GM23338 (cell line): Measurements from ENCODE around the gene FER. TPM values are rescaled to one million over a fixed set of nuclear protein-coding genes. Genes with fewer than 3 reads are reported as not detected.

Source experiments
- ATAC-seq: fragments of 200-7000 bp; cut with Tn5 transposase; 3 replicates; pipeline ENCODE4 v1.9.1; 2020
- DNase-seq: peaks from one replicate; pipeline ENCODE4 v3.0.0-alpha.2; 2015; ENCODE audit warnings: low spot score
- H2AFZ ChIP-seq: fragments of 200-600 bp; sonication (generic); 2 replicates; pipeline ENCODE4 v1.8.0; 2016; ENCODE audit warnings: antibody characterized with exemption, mild to moderate bottlenecking, moderate library complexity
- H3F3A ChIP-seq: fragments of 200-600 bp; sonication (generic); replicated peaks from 2 replicates; pipeline ENCODE4 v1.8.0; 2017; ENCODE audit warnings: antibody characterized with exemption, mixed run types, low read depth
- H3K27ac ChIP-seq: fragments of 200-600 bp; sonication (generic); 2 replicates; pipeline ENCODE4 v1.6.1; 2016; ENCODE audit warnings: low read depth
- H3K27me3 ChIP-seq: fragments of 200-600 bp; sonication (generic); 2 replicates; pipeline ENCODE4 v1.8.0; 2016; ENCODE audit warnings: mild to moderate bottlenecking, mixed run types, moderate library complexity; ENCODE audit not compliant: insufficient read depth
- H3K36me3 ChIP-seq: fragments of 200-600 bp; sonication (generic); 2 replicates; pipeline ENCODE4 v1.8.0; 2016; ENCODE audit warnings: mild to moderate bottlenecking; ENCODE audit not compliant: insufficient read depth
- H3K4me1 ChIP-seq: fragments of 200-600 bp; sonication (generic); 2 replicates; pipeline ENCODE4 v1.8.0; 2016; ENCODE audit warnings: mild to moderate bottlenecking, moderate library complexity; ENCODE audit not compliant: insufficient read depth
- H3K4me2 ChIP-seq: fragments of 200-600 bp; sonication (generic); 2 replicates; pipeline ENCODE4 v1.7.1; 2017; ENCODE audit warnings: mixed run types
- H3K4me3 ChIP-seq: fragments of 200-600 bp; sonication (generic); 2 replicates; pipeline ENCODE4 v1.6.1; 2016; ENCODE audit warnings: mixed run types
- H3K79me2 ChIP-seq: fragments of 200-600 bp; sonication (generic); replicated peaks from 2 replicates; pipeline ENCODE4 v1.8.0; 2017; ENCODE audit warnings: mild to moderate bottlenecking; ENCODE audit not compliant: insufficient read depth
- H3K9me2 ChIP-seq: fragments of 200-600 bp; sonication (generic); 2 replicates; pipeline ENCODE4 v1.8.0; 2017; ENCODE audit not compliant: insufficient read depth
- H4K20me1 ChIP-seq: fragments of 200-600 bp; sonication (generic); replicated peaks from 2 replicates; pipeline ENCODE4 v1.8.0; 2017; ENCODE audit warnings: mild to moderate bottlenecking; ENCODE audit not compliant: insufficient read depth
- H3K27ac Mint-ChIP-seq: 2 replicates; pipeline ENCODE4 v1.8.0; 2020; ENCODE audit warnings: inconsistent platforms, mild to moderate bottlenecking, moderate library complexity, mixed read lengths
- H3K27me3 Mint-ChIP-seq: 3 replicates; pipeline ENCODE4 v1.8.0; 2022; ENCODE audit warnings: low read depth, mild to moderate bottlenecking, moderate library complexity, mixed read lengths, inconsistent platforms; ENCODE audit not compliant: insufficient read depth, poor library complexity
- H3K36me3 Mint-ChIP-seq: 3 replicates; pipeline ENCODE4 v1.8.0; 2021; ENCODE audit warnings: low read depth, mild to moderate bottlenecking, inconsistent platforms, moderate library complexity, mixed read lengths
- H3K4me1 Mint-ChIP-seq: 3 replicates; pipeline ENCODE4 v1.8.0; 2020; ENCODE audit warnings: mild to moderate bottlenecking, inconsistent platforms, mixed read lengths
- H3K4me3 Mint-ChIP-seq: 3 replicates; pipeline ENCODE4 v1.8.0; 2021; ENCODE audit warnings: moderate library complexity, mild to moderate bottlenecking, inconsistent platforms, mixed read lengths
- H3K9me3 Mint-ChIP-seq: 3 replicates; pipeline ENCODE4 v1.8.0; 2020; ENCODE audit warnings: moderate library complexity, mild to moderate bottlenecking, inconsistent platforms, mixed read lengths
- CREB1 ChIP-seq: fragments of 250-450 bp; sonication (Bioruptor Pico); IDR thresholded peaks from 2 replicates; pipeline ENCODE4 v1.5.0; 2020; ENCODE audit warnings: low read depth, mild to moderate bottlenecking, moderate library complexity
- CTCF ChIP-seq, 2 experiments: fragments of 200-600 bp in 1 of 2; sonication (generic) in 1 of 2; conservative IDR thresholded peaks; 2 replicates each; pipeline versions ENCODE4 v1.5.1 to v1.6.1; 2016 to 2017; ENCODE audit warnings: antibody characterized with exemption in 2 of 2, low read depth in 2 of 2, mild to moderate bottlenecking in 2 of 2, moderate library complexity in 1 of 2
- EZH2 ChIP-seq: fragments of 200-600 bp; sonication (generic); IDR thresholded peaks from one replicate; pipeline ENCODE4 v1.8.0; 2017; ENCODE audit warnings: antibody characterized with exemption, mild to moderate bottlenecking, low read depth; ENCODE audit not compliant: unreplicated experiment
- EZH2phosphoT487 ChIP-seq: fragments of 200-600 bp; sonication (generic); IDR thresholded peaks from one replicate; pipeline ENCODE4 v1.8.1; 2018; ENCODE audit warnings: antibody characterized with exemption; ENCODE audit not compliant: unreplicated experiment
- JUNB ChIP-seq: IDR thresholded peaks from one replicate; pipeline ENCODE4 v1.6.1; 2016; ENCODE audit warnings: antibody characterized with exemption; ENCODE audit not compliant: unreplicated experiment
- NANOG ChIP-seq: IDR thresholded peaks from 2 replicates; pipeline ENCODE4 v1.6.1; 2016; ENCODE audit warnings: antibody characterized with exemption, borderline replicate concordance
- POLR2AphosphoS5 ChIP-seq: IDR thresholded peaks from 2 replicates; pipeline ENCODE4 v1.6.1; 2016; ENCODE audit warnings: antibody characterized with exemption, low read depth
- REST ChIP-seq: IDR thresholded peaks from one replicate; pipeline ENCODE4 v1.6.1; 2018; ENCODE audit warnings: antibody characterized with exemption; ENCODE audit not compliant: unreplicated experiment
- STAT1 ChIP-seq: IDR thresholded peaks from one replicate; pipeline ENCODE4 v1.6.1; 2016; ENCODE audit warnings: antibody characterized with exemption; ENCODE audit not compliant: unreplicated experiment
- ZNF114 ChIP-seq: fragments of 250-450 bp; sonication (Bioruptor Pico); IDR thresholded peaks from 2 replicates; pipeline ENCODE4 v1.5.0; 2020; ENCODE audit warnings: mild to moderate bottlenecking, moderate library complexity
- ZNF331 ChIP-seq: fragments of 250-450 bp; sonication (Bioruptor Pico); IDR thresholded peaks from 2 replicates; pipeline ENCODE4 v1.5.0; 2020; ENCODE audit warnings: low read depth, mild to moderate bottlenecking, moderate library complexity
- ZNF462 ChIP-seq: fragments of 250-450 bp; sonication (Bioruptor Pico); IDR thresholded peaks from 2 replicates; pipeline ENCODE4 v1.5.0; 2020; ENCODE audit warnings: mild to moderate bottlenecking, moderate library complexity
- polyA plus RNA-seq: library from polyadenylated mRNA; unstranded; fragments of >200 nt; fragmentation: Nextera tagmentation; extraction: Ambion mirVana; gene quantifications from 2 replicates; pipeline ENCODE4 v1.2.1, GENCODE V29; 2016
- total RNA-seq: library from RNA; depleted of rRNA; stranded (reverse); fragments of >200 nt; shearing (Covaris generic); gene quantifications from 2 replicates; pipeline ENCODE4 v1.2.3, GENCODE V29; 2014
- TF ChIP-seq, protein P1 (sequence below): IDR thresholded peaks from 2 replicates; pipeline ENCODE4 v1.6.1; 2016; ENCODE audit warnings: antibody characterized with exemption

FER gene
- total and polyA plus RNA-seq, 2 experiments from 2014 or later: 17.4 to 34.8 TPM

DNA sequence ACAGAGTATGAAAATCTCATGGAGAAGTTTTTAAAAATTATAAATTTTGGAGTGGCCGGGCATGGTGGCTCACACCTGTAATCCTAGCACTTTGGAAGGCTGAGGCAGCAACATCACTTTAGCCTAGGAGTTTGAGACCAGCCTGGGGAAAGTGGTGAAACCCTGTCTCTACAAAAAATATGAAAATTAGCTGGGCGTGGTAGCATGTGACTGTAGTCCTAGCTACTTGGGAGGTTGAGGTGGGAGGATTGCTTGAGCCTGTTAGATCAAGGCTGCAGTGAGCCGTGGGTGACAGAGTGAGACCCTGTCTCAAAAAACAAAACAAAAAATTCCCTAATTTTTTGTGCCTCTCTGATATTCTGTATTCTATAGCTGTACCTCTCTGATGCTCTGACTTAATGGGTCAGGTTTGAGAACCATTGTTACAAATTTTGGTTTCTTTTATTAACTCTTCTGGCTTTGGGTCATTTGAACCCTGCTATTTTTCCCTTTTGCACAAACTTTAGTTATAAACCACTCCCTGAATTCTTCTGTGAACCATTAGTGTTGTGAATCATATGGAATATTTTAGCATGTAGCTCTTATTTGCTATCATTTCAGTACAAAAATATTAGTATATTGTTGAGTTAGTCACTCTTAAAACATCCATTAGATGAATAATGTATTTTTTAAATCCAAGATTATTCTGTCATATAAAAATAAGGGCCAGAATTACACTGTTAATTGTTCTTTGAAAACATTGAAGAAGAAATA lies 51.0 kb downstream of the FER start:
- Histone ChIP-seq H3K4me2 (no peak overlapping the region), H3K27ac (no peak overlapping the region), H3K36me3 (no peaks in the 10 kb centered on the region), H3F3A (no peaks in the 10 kb centered on the region), H3K9me2 (no peaks in the 10 kb centered on the region), H3K27me3 (no peaks in the 10 kb centered on the region), H3K4me3 (no peak overlapping the region), H4K20me1 (no peaks in the 10 kb centered on the region), H3K4me1 (0 out of 2 replicates have a peak, but pooled peaks cover 11% of the 10 kb centered on the region), H2AFZ (no peak overlapping the region), H3K79me2 (peaks cover 6% of the 10 kb centered on the region; the same call in 1 of the 2 replicates)
- DNase-seq (no peak), ATAC-seq (no peak)
- H3K9me3 Mint-ChIP-seq: peaks cover 17% of the 10 kb centered on the region
- peaks cover 8% of the 10 kb centered on the region for H3K27me3 Mint-ChIP-seq
- no peak for TF ChIP-seq CREB1 (CRISPR knock-in tag)
- TF ChIP-seq NANOG: no peak
- no peak for TF ChIP-seq STAT1
- TF ChIP-seq POLR2AphosphoS5: no peak
- TF ChIP-seq ZNF114 (CRISPR knock-in tag): no peak
- TF ChIP-seq EZH2phosphoT487: no peak
- no peak for TF ChIP-seq EZH2
- TF ChIP-seq CTCF (conservative IDR thresholded peaks at IDR 0.05; ENCODE audit: low read depth in 2 of 2): no peak
- TF ChIP-seq, protein P1, sequence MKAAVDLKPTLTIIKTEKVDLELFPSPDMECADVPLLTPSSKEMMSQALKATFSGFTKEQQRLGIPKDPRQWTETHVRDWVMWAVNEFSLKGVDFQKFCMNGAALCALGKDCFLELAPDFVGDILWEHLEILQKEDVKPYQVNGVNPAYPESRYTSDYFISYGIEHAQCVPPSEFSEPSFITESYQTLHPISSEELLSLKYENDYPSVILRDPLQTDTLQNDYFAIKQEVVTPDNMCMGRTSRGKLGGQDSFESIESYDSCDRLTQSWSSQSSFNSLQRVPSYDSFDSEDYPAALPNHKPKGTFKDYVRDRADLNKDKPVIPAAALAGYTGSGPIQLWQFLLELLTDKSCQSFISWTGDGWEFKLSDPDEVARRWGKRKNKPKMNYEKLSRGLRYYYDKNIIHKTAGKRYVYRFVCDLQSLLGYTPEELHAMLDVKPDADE: no peak
- no peak for TF ChIP-seq REST
- no peak for TF ChIP-seq JUNB
- no peak for TF ChIP-seq ZNF331 (CRISPR knock-in tag)
- TF ChIP-seq ZNF462: no peak
- H3K36me3 Mint-ChIP-seq: peaks cover 35% of the 10 kb centered on the region; the same call in 2 of the 3 replicates
- no peak overlapping the region for H3K27ac Mint-ChIP-seq
- H3K4me1 Mint-ChIP-seq: peaks cover 7% of the 10 kb centered on the region
- no peak overlapping the region for H3K4me3 Mint-ChIP-seq
